ENCODE data around the gene THSD4. TPM values are rescaled to one million over a fixed set of nuclear protein-coding genes. Genes with fewer than 3 reads are reported as not detected.

THSD4 gene
- total RNA-seq, 1 experiment from 2014 or later: 29.3 TPM

DNA sequence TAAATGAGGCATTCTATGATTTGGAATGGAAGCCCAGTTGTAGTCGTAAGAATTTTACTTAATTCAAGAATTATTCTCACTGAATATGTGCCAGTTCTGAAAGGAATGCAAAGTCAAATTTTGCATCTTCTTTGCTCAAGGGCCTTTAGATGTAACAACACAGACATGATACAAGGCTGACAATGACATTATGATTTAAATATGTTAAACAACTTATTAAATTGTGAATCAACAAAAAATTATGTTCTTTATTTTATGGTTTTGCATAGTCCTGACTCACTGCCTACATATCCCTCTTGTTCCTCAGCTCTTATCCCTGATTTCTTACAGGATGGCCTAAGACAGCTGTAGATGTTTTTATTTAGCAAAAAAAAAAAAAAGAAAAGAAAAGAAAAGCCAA lies 524.2 kb downstream of the THSD4 start:
- POLR2A ChIA-PET (ENCODE audit: unreplicated experiment): interaction anchor here (0.7 kb wide), 1 partner anchor 52 kb away, joined by 5 read pairs; no protein-coding TSS in a partner anchor
- H3K4me1 ChIP-seq (replicated peaks; ENCODE audit: insufficient read depth): no peaks in the 10 kb centered on the region
- H2AFZ ChIP-seq: no peak overlapping the region
- no peak for TF ChIP-seq EZH2 (IDR thresholded peaks at IDR 0.05; ENCODE audit: low read depth)
- TF ChIP-seq, protein P1, sequence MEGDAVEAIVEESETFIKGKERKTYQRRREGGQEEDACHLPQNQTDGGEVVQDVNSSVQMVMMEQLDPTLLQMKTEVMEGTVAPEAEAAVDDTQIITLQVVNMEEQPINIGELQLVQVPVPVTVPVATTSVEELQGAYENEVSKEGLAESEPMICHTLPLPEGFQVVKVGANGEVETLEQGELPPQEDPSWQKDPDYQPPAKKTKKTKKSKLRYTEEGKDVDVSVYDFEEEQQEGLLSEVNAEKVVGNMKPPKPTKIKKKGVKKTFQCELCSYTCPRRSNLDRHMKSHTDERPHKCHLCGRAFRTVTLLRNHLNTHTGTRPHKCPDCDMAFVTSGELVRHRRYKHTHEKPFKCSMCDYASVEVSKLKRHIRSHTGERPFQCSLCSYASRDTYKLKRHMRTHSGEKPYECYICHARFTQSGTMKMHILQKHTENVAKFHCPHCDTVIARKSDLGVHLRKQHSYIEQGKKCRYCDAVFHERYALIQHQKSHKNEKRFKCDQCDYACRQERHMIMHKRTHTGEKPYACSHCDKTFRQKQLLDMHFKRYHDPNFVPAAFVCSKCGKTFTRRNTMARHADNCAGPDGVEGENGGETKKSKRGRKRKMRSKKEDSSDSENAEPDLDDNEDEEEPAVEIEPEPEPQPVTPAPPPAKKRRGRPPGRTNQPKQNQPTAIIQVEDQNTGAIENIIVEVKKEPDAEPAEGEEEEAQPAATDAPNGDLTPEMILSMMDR (conservative IDR thresholded peaks at IDR 0.05): no peak
- H3F3A ChIP-seq (ENCODE audit: insufficient read depth, low read depth): no peaks in the 10 kb centered on the region
- DNase-seq: no peak
- H3K9me2 ChIP-seq (ENCODE audit: insufficient read depth): no peaks in the 10 kb centered on the region
- BruUV-seq (replicated peaks): no TSS peak
- H3K79me2 ChIP-seq (ENCODE audit: low read depth): no peaks in the 10 kb centered on the region
- H4K20me1 ChIP-seq (ENCODE audit: insufficient read depth): no peaks in the 10 kb centered on the region
- CTCF ChIA-PET: no interaction called here
- intact Hi-C loops (cut with micrococcal nuclease; ENCODE audit: unreplicated experiment): no loop called here
- no peaks in the 10 kb centered on the region for H3K9me3 ChIP-seq (ENCODE audit: insufficient read depth, low read depth)
- H3K36me3 ChIP-seq (ENCODE audit: low read depth): no peaks in the 10 kb centered on the region
- H3K4me3 ChIP-seq: no peak overlapping the region
- H3K27ac ChIP-seq: no peak overlapping the region
- no peaks in the 10 kb centered on the region for H3K27me3 ChIP-seq (ENCODE audit: insufficient read depth, low read depth)
- H3K4me2 ChIP-seq: no peak overlapping the region

DNA sequence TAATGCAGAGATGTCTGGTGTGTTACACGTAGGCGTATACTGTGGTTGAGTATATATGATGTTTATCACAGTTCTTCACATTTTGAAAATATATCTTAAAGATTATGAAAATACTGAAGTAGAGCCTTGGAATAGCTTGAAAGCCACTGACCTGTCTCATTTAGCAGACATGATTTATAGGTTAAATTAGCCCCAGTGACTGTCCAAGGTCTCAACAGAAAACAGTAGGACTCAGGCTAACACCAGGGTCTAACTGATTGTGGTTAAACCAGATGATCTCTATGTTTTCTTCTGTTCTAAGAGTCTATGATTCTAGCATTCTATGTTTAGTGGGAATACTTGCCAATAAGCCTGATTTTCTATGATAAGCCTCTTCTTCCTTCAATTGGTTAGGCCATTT lies 528.6 kb downstream of the THSD4 start:
- BruUV-seq (replicated peaks): no TSS peak
- intact Hi-C loops (cut with micrococcal nuclease; ENCODE audit: unreplicated experiment): no loop called here
- ChIA-PET POLR2A (ENCODE audit: unreplicated experiment) (no interaction called here), CTCF (no interaction called here)
- H3K4me3 ChIP-seq: no peak overlapping the region
- H3K27ac ChIP-seq: no peak overlapping the region
- no peaks in the 10 kb centered on the region for H3K9me3 ChIP-seq (ENCODE audit: insufficient read depth, low read depth)
- TF ChIP-seq, protein P1 (conservative IDR thresholded peaks at IDR 0.05): no peak
- TF ChIP-seq EZH2 (IDR thresholded peaks at IDR 0.05; ENCODE audit: low read depth): no peak
- no peaks in the 10 kb centered on the region for H4K20me1 ChIP-seq (ENCODE audit: insufficient read depth)
- 0 out of 2 replicates have a peak, but pooled peaks cover under 1% of the 10 kb centered on the region for H3K4me1 ChIP-seq (replicated peaks; ENCODE audit: insufficient read depth)
- H3K27me3 ChIP-seq (ENCODE audit: insufficient read depth, low read depth): no peaks in the 10 kb centered on the region
- no peak overlapping the region for H3K4me2 ChIP-seq
- H3F3A ChIP-seq (ENCODE audit: insufficient read depth, low read depth): peaks cover under 1% of the 10 kb centered on the region; the same call in 1 of the 2 replicates
- no peaks in the 10 kb centered on the region for H3K36me3 ChIP-seq (ENCODE audit: low read depth)
- no peak overlapping the region for H2AFZ ChIP-seq
- no peaks in the 10 kb centered on the region for H3K9me2 ChIP-seq (ENCODE audit: insufficient read depth)
- no peak for DNase-seq
- H3K79me2 ChIP-seq (ENCODE audit: low read depth): no peaks in the 10 kb centered on the region

DNA sequence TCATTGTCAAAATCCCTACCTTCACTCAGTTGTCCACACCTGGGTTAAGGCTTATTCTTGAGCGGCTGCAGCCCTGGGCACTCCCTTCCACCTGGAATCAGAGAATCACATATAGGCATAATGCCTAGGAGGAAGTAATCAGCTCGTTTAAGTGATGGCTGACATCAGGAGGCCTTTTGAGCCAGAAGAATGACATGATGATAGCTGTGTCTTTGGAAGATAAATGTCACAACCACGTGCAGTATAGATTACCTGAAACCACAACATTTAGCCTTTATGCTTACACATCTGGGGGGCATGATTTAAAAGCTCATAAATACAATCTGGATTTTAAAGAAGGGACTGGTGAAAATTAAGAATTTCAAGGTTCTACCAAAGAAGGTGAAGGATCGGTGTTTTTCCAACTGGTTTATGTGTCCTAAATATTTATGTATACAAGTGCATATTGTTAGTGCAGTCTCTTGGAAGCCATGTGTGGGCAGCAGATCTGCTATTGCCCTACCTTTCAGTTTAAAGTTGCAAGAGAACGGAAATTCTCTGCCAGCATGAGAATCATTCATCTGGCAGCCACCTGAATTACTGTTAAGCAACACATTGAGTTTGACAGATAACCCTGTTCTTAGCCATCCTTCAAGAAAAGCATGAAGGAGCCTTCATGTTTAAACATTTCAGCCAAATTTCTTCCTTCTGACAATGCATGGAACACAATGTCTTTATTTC lies 531.7 kb downstream of the THSD4 start:
- Histone ChIP-seq H3K27ac (no peak overlapping the region), H3K4me2 (no peak overlapping the region), H3K79me2 (ENCODE audit: low read depth) (no peaks in the 10 kb centered on the region), H2AFZ (no peak overlapping the region), H3K4me3 (no peak overlapping the region), H3F3A (ENCODE audit: insufficient read depth, low read depth) (peaks cover 7% of the 10 kb centered on the region; the same call in 1 of the 2 replicates), H3K9me3 (ENCODE audit: insufficient read depth, low read depth) (no peaks in the 10 kb centered on the region), H3K9me2 (ENCODE audit: insufficient read depth) (no peaks in the 10 kb centered on the region), H3K36me3 (ENCODE audit: low read depth) (no peaks in the 10 kb centered on the region), H4K20me1 (ENCODE audit: insufficient read depth) (no peaks in the 10 kb centered on the region), H3K4me1 (replicated peaks; ENCODE audit: insufficient read depth) (peaks cover 14% of the 10 kb centered on the region), H3K27me3 (ENCODE audit: insufficient read depth, low read depth) (no peaks in the 10 kb centered on the region)
- BruUV-seq (replicated peaks): no TSS peak
- ChIA-PET POLR2A (ENCODE audit: unreplicated experiment) (no interaction called here), CTCF (no interaction called here)
- intact Hi-C loops (cut with micrococcal nuclease; ENCODE audit: unreplicated experiment): no loop called here
- TF ChIP-seq, protein P1 (conservative IDR thresholded peaks at IDR 0.05): no peak
- no peak for TF ChIP-seq EZH2 (IDR thresholded peaks at IDR 0.05; ENCODE audit: low read depth)
- DNase-seq: no peak
